Fibroblast of skin of abdomen (primary cell): ENCODE data around the gene NCSTN.
"Not testable (repeated sequence)": the region's sequence is repeated elsewhere in the genome, so short reads cannot be mapped to it uniquely, and the experiment has no call there.

Source experiments
- DNase-seq: peaks from one replicate; pipeline ENCODE4 v3.0.0-alpha.2; 2013

NCSTN gene

DNA sequence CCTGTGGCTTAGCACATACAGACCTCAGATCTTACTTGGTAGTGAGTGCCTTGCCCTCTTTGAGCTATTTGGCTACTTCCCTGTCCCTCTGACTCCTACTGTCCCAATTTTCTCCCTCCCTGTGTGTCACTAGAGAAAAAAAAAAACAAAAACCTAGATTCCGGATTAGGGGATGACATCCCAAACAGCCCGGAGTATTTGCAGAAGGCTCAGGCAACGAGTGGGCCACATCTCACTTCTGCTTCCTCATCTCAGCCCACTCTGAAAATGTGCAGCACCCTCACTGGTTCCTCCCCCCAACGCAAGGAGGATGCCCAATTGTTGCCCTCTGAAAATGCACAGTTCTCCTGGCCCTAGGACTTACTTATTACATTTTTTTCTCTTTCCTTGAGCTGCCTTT lies 28.6 kb downstream of the NCSTN start:
- DNase-seq, result no peak

DNA sequence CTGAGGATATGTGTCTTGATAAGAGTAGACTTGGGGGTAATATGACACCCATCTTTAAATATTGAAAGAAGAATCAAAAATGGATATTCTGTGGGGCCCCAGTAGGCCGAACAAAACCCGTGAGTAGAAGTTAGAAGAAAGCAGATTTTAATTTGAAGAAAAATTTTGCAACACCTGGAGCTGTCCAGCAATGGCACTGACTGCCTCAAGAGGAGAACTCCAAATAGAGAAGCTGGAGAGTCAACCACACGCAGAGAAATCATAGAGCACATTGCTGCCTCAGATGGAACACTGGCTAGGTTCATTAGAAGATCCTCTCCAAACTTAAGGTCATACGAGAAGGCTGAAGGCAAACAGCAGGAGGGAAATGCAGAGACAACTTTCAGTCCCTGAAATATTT lies 30.5 kb downstream of the NCSTN start:
- DNase-seq, result no peak

DNA sequence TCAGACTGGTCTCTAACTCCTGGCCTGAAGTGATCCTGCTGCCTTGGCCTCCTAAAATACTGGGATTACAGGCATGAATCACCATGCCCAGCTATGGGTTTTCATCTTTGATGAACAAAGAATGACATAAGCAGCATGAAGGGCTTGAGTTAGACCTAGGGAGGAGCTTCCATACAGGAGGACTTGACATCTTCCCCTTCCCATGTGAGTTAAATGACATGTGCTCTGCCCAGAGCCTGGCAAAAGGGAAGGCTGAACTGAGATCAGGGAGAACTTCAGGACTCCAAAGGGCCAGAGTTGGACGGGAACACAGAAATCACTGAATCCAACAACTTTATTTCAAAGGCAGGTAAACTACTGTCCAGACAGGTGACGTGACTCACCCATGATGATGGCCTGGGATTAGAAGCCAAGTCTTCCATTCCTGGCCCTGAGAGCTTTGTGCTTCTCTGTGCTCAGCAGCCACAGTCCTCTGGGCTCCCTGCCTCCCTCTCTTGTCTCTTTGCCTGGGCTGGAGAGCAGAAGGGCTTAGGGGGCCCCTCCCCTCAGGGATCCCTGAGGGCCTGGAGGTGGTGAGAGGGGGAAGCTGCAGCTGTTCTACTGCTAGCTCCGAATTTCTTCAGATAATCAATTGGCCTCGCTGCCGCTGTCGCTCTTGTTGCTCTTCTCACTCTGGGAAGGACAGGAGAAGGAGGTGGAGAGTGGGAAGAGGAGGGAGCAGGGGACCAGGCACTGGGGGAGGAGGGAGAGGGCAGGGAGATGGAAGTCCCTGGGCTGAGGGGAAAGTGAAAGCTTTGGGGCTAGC lies 31.3 kb downstream of the NCSTN start:
- DNase-seq, result no peak

DNA sequence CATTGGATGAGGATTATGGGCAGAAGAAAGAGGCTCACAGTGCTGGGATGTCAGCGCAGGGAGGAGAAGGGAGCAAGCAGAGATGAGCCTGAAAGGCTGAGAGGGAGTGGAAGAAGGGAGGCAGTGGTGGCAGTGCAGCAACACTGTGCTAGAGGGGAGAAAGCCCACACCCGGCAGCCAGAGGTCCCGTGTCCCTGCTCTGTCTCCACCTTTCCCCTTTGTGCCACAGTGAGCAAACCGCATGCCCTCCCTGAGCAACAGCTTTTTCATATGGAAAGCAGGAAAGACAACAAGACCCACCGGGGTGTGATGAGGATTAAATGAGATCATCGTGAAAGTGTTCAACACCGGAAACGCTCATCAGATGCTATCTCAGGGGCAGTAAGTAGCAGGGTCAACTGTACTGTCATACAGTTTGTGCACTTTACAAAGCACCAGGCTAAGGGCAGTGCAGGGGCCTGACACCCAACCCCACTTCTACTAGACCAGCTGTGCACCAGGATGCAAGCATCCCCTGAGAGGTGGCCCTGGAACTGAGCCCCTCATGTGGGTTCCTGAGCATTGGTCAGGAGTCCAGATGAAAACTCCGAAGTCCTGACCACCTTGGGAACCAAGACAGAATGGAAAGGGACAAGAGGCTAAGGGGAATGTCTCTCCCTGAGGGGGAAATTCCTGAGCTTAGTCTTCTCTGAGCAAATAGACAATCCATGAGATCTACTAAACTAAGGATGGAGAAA lies 32.8 kb downstream of the NCSTN start:
- DNase-seq, result peak; percentile 37

DNA sequence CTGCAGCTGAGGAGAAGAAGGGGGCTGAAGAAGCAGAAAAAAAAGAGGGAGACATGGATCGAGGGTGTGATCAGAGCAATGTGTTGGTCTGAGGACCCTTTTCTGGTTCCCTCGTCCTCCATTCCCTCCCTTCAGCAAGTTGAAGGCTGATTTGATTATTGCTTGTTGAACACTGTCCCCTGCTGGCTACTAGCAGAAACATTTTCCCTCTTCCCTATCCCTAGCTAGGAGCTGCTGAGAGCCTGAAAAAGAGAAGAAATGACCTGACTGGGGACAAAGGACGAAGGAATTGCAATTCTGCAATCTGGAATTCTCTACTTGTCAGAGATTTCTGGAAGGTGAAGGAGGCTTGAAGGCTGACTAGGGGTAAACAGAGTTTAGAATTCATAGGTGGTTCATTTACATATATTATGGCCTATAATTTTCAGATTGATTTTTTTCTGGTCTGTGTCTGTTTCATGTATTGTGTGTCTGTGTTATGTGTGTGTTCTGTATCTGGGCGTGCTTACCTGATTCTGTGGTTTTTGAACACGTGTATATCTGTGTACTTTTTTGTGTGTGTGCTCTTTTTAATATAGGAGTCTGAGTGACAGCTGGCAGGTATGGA lies 33.4 kb downstream of the NCSTN start:
- DNase-seq, result peak; percentile 63

DNA sequence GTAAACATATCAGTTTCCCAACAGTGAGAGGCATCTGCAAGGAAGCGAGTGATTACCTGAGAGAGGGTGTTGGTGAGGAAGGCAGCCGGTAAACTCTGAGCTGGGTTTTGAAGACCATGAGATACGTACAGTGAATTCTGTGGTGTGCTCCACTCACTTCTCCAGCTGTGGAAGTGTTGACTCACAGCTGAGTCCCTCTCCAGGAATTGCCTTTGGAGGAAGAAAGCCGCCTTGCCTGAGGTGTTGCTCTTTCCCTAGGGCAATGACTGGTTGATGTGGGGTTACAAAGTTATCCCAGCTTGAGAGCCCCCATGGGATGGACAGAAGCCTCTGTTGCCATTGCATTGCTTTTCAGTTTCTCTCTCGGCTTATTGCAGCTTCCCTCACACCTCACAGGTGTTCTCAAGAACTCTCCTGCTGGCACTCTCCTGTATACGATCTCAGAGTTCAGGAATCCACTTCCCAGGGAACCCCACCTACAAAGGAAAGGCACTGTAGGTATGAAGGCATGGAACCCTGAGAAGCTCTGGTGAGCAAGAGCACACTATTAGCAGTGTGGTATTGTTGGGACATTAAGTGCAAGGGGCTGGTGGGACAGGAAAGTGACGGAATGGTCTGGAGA lies 34.5 kb downstream of the NCSTN start:
- DNase-seq, result peak; percentile 68

DNA sequence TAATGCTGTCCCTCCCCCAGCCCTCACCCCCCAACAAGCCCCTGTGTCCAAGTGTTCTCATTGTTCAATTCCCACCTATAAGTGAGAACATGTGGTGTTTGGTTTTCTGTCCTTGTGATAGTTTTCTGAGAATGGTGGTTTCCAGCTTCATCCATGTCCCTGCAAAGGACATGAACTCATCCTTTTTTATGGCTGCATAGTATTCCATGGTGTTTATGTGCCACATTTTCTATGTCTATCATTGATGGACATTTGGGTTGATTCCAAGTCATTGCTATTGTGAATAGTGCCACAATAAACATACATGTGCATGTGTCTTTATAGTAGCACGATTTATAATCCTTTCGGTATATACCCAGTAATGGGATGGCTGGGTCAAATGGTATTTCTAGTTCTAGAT lies 41.6 kb downstream of the NCSTN start:
- not testable (repeated sequence) for DNase-seq

DNA sequence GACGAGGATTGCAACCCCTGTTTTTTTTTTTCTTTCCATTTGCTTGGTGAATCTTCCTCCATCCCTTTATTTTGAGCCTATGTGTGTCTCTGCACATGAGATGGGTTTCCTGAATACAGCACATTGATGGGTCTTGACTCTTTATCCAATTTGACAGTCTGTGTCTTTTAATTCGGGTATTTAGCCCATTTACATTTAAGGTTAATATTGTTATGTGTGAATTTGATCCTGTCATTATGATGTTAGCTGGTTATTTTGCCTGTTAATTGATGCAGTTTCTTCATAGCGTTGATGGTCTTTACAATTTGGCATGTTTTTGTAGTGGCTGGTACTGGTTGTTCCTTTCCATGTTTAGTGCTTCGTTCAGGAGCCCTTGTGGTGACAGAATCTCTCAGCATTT lies 45.2 kb downstream of the NCSTN start:
- not testable (repeated sequence) for DNase-seq

DNA sequence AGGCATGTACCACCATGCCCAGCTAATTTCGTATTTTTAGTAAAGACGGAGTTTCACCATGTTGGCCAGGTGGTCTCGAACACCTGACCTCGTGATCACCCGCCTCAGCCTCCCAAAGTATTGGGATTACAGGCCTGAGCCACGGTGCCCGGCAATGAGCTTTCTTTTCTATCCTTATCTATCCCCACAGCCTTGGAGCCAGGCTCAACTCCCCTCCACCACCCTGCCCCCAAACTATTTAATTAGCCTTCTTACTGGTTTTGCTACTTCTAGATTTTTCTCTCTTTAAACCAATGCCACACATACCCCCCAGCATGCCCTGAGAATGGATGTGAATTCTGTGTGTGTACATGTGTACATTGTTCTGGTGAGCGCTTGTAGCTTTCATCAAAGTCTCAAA lies 51.5 kb downstream of the NCSTN start:
- no peak for DNase-seq

DNA sequence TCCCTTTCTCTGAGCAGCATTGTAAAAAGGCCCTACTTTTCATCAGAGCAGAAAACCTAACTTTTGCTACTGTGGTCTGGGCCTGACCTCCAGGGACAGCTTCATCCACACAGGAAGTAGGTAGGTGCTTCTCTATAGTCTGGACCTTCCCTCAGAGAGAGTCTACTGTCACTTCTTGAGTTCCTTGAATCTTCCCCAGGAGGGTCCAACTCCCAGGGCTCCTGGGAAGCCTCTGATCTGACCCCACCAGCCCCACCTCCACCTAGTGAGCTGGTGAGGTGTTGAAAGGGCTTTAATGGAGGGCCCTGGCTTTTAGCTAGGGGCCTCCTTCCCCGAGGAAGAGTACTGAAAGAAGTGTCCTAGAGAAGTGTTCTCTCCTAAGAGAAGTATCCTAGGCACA lies 54.5 kb downstream of the NCSTN start:
- DNase-seq, result no peak

DNA sequence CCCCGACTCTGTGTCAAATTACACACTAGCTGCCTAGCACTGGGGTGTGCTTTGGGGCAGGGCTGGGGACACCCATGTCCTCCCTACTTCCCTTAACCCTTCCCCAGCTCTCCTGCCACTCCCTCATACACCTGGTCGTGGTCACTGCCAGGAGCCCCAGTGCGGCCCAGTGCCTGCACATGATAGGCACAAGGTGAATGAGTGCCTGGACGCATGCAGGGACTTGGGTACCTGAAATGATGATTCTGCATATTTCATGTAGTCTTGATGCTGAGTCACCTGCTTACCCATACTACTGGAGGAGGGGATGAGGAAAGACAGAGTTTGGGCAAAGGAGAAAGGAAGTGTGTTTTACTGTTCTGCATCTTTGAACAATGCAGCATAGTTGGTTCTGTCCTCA lies 55.6 kb downstream of the NCSTN start:
- DNase-seq, result no peak

DNA sequence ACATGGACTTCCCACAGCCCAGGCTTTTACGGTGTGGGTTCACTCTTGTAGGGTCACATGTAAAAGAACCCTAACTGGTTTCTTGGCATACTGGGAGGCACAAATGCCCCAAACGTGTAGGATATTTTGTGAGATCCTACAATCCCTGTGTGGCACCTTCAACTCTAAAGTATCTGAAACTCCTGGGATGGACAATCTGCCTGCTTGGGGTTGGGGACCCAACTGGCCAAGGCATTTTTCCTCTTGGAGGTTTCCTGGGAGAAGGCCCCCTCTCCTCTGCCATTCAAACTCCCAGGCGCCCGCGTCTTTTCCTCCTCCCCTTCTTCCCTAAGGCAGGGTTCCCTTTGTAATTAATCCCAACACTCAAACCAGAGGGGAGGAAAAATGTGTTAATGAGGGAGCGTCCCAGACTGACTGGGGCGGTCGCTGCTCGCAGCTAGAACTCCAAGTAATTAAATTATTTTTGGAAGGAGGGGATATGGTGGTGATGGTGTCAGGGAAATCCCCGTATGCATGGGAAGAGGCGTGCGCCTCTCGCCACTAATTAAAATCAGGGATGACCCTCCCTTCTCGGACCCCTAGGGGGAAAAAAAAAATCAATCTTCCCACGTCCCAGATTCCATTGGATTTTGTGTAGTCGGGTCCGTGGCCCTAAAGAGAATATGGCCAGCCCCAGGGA lies 56.5 kb downstream of the NCSTN start:
- peak; percentile 38 for DNase-seq

DNA sequence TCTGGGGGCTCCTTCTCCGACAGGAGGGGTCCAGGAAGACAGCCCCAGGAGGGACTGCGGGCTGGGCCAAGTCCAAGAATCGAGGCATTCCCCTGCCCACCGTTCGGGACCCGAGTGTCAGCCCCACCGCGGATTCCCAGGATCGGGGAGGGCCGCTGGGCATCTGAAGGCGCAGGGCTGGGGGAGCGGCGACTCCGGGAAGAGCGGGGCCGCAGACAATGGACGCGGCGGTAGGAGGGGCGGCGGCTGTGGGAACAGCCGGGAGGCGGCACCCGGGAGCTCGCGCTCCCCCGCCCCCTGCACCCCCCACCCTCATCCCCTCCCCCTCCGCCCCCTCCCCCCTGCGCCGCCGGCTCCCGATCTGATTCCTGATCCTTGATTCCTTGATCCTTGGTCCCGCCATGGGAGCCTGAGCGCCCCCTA lies 57.1 kb downstream of the NCSTN start, which contains the start of gene VANGL2:
Gene VANGL2 (plus strand): TSS at position 342 of the 423 bp plus-strand sequence. CDS start 15,274 bp downstream, outside the sequence.
- DNase-seq, result peak; percentile 79

DNA sequence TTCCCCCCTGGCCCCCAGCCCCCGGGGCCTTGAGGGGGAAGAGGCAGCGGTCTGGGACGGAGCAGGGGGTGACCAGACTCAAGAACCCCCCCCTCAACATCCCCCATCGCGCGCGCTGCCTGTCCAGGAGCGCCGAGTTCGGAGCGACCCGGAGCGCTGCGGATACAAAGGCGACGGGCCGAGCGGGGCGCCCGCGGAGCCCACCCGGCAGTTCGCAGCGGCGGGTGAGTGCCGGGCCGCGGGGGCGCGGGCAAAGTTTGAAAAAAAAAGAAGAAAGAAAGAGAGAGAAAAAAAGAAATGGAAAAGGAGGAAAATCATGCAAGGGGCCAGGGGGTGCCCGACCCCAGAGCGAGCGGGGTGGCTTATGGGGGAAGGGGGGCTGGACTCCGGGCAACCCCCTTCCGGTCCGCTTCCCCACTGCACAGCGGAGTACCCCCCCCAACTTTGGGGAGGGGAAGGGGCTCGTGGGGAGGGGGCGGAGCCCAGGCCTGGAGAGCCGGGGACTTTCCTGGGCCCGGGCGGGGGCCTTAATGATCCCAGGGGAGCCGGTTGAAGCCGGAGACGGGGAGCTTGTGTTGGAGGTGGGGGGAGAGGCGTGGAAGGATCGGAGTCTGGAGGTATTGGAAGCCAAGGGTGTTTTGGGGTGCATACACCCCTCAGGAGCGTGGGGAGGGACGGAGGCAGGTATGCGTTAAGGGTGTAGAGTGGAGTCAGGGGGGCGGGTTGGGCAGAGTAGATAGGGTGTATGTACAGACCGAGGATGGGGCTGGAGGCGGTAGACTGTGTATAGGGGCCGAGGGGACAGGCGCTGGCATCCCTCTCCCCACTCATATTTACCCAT lies 57.7 kb downstream of the NCSTN start:
- peak; percentile 20 for DNase-seq

DNA sequence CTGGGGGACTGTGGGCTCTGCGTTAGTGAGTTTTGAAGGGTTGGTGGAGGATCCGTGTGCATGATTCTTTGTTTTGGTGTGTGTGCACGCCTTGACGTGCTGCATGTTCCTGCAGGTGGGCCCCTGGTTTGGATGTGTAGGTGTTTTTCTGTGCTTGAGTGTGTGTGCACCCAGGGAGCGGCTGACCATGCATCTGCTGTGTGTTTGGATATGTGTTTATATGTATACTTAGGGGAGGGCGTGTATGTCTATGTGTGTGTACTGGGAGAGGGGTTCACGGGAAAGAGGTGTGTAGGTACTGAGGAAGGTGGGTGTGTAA lies 58.3 kb downstream of the NCSTN start:
- DNase-seq, result no peak

DNA sequence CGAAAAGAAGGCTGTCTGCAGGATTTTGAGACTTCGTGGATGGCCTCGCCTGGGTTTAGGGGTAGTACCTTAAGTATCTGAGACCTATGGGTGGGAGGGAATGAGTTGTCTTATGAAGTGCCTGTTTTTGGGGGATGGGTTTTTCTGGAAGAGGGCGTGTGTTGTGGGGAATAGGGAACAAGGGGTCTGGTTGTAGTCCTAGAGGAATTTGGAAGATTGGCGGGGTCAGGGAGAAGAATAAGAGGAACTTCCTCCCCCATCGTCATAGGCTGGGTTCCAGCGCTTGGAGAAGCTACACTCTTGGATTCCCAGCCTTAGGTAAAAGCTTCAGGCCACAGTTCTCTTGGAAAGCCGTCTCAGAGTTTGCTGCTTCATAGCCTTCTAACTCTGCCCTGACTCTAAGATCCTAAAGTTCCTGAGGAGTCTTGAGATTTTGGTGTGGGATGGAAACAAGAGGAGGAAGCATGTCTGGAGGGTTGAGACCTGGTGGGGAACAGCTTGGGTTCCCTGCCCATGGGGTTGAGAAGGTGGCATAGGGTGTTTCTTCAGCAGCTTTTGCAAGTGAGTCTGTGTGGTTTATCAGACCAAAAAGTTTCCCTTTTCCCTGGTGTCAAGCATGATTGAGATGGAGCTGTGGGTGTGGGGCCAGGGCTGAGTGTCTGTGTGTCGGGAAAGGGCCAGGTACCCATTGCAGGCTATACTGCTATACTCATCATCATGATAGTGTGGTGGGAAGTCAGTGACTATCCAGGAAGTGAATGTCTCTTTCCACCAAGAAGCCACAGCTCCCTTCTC lies 59.0 kb downstream of the NCSTN start:
- DNase-seq, result no peak

DNA sequence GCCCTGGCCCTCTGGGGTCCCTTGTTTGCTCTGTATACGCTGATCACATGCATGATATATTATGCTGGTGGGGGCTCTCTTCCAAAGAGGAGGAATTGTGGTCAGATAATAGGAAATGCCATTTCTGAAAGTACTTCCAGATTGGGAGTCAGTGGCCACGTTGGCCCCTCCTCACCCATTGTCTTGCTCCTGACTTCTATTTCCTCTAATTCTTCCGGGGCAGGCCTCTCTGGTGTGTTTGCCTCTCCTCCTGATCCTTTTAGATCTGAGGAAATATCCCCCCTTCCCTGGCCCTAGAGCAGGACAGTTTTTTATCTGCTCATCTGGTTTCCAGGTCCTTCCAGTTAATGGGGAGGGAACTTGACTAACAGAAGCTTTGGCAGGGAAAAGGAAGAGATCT lies 60.1 kb downstream of the NCSTN start:
- DNase-seq, result no peak

DNA sequence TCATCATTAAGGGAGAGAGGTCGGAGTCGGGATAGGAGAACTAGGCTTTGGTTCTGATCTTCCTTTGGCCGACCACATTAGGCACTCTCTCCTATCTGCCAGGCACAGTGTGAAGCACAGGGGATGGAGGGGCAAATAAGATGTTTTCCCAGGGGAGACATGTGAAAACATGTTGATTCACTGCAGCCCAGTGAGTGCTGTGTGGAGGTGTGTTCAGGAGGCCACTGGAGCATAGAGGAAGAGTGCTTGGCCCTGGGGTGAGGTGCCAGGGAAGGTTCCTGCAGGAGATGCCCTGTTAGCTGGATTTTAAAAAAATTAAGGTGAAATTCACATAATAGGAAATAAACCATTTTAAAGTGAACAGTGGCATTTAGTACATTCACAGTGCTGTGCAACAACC lies 60.9 kb downstream of the NCSTN start:
- DNase-seq, result no peak

DNA sequence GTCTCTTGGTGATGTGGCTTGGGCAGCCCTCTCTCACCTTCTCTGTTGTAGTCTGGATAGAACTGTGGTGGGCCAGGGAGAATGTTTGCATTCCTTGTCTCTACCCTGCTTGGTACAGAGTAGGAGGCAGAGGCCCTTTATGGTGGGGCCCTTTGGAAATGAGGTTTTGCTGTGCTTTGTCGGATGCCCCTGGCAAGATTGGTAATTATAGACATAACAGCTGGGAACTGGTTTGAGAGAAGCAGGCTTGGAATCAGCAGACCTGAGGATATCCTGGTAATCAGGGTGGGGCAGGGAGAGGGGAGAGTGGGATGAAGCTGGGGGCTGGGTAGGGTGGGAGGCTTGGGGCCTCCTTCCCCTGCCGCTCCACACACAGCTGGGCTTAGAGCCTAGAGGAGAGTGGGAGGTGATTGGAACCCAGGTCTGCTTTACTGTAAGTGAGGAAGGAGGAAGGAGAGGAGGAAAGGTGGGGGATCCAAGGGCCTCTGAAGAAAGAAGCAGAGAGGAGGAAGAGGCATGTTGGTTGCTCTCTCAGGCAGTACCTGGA lies 62.2 kb downstream of the NCSTN start:
- DNase-seq, result no peak
